Keratinocyte (primary cell): ENCODE data around the gene IL15RA. TPM values are rescaled to one million over a fixed set of nuclear protein-coding genes. Genes with fewer than 3 reads are reported as not detected.
A peak's percentile ranks its signal among the peaks of the same experiment; 100 is the strongest.

Experiments used
- DNase-seq: peaks from one replicate; pipeline ENCODE4 v3.0.0-alpha.2; 2011; ENCODE audit warnings: low read depth, missing footprints, low spot score
- FAIRE-seq: peaks from 2 replicates; lab custom pipeline; 2011; peaks lifted over from hg19 to GRCh38; lab: Jason Lieb, UNC
- H2AFZ ChIP-seq: 2 replicates; pipeline ENCODE4 v1.6.0; 2012; ENCODE audit warnings: low read length, control low read depth, inconsistent platforms; ENCODE audit not compliant: control insufficient read depth
- H3K27ac ChIP-seq: 2 replicates; pipeline ENCODE4 v1.5.1; 2011; ENCODE audit warnings: low read length; ENCODE audit not compliant: control insufficient read depth, insufficient read depth
- H3K27me3 ChIP-seq: 3 replicates; pipeline ENCODE4 v1.6.0; 2011; ENCODE audit warnings: low read length; ENCODE audit not compliant: control insufficient read depth, insufficient read depth; ENCODE audit errors: extremely low read depth
- H3K36me3 ChIP-seq, 2 experiments: 2 replicates in 1 of 2; 3 replicates in 1 of 2; pipeline ENCODE4 v1.5.1; 2011; ENCODE audit warnings: low read length in 2 of 2, mild to moderate bottlenecking in 1 of 2; ENCODE audit not compliant: control insufficient read depth in 2 of 2, insufficient read depth in 2 of 2; ENCODE audit errors: extremely low read depth in 1 of 2
- H3K4me1 ChIP-seq: 3 replicates; pipeline ENCODE4 v1.5.1; 2011; ENCODE audit warnings: low read length; ENCODE audit not compliant: control insufficient read depth, insufficient read depth; ENCODE audit errors: extremely low read depth
- H3K4me2 ChIP-seq: 3 replicates; pipeline ENCODE4 v1.6.0; 2011; ENCODE audit warnings: low read depth, low read length; ENCODE audit not compliant: control insufficient read depth, insufficient read depth; ENCODE audit errors: extremely low read depth
- H3K4me3 ChIP-seq, 3 experiments: fragments of 200-600 bp in 1 of 3; sonication (generic) in 1 of 3; 2 replicates in 2 of 3; 3 replicates in 1 of 3; pipeline ENCODE4 v1.5.1; 2011 to 2016; ENCODE audit warnings: low read length in 3 of 3, mild to moderate bottlenecking in 3 of 3, control low read depth in 2 of 3, inconsistent platforms in 1 of 3, low read depth in 1 of 3, mixed read lengths in 1 of 3, mixed run types in 1 of 3, moderate library complexity in 1 of 3; ENCODE audit not compliant: control insufficient read depth in 2 of 3, insufficient read depth in 2 of 3; ENCODE audit errors: extremely low read depth in 1 of 3
- H3K79me2 ChIP-seq: 2 replicates; pipeline ENCODE4 v1.6.0; 2012; ENCODE audit warnings: low read length; ENCODE audit not compliant: control insufficient read depth, insufficient read depth
- H3K9ac ChIP-seq: 3 replicates; pipeline ENCODE4 v1.6.0; 2011; ENCODE audit warnings: low read length; ENCODE audit not compliant: control insufficient read depth, insufficient read depth; ENCODE audit errors: extremely low read depth
- H3K9me1 ChIP-seq: 3 replicates; pipeline ENCODE4 v1.6.0; 2011; ENCODE audit warnings: low read length; ENCODE audit not compliant: control insufficient read depth, insufficient read depth; ENCODE audit errors: extremely low read depth
- H3K9me3 ChIP-seq: 2 replicates; pipeline ENCODE4 v1.5.1; 2012; ENCODE audit warnings: low read depth, low read length; ENCODE audit not compliant: control insufficient read depth
- H4K20me1 ChIP-seq: 3 replicates; pipeline ENCODE4 v1.6.0; 2011; ENCODE audit warnings: low read length; ENCODE audit not compliant: control insufficient read depth, insufficient read depth; ENCODE audit errors: extremely low read depth
- EZH2 ChIP-seq: IDR thresholded peaks from one replicate; pipeline ENCODE4 v1.6.1; 2012; ENCODE audit warnings: inconsistent platforms, mild to moderate bottlenecking, low read length, moderate library complexity
- dilution Hi-C: fragments of 300-500 bp; cut with MboI; formaldehyde crosslinking; loops from one replicate; pipeline ENCODE4 v1.7.0; 2020; ENCODE audit warnings: low sequenced_read_pairs; ENCODE audit not compliant: extremely low pct_ligation_motif_present
- polyA plus RNA-seq, 5 experiments: library from polyadenylated mRNA; depleted of rRNA in 3 of 5; stranded (reverse) in 3 of 5; stranded (forward) in 1 of 5; unstranded in 1 of 5; fragments of >200 nt; gene quantifications; 1 replicate in 1 of 5; 2 replicates in 3 of 5; 3 replicates in 1 of 5; pipeline versions ENCODE4 v1.2.1 to v1.2.3, GENCODE V29; 2011 to 2012; ENCODE audit warnings: missing spikeins in 2 of 5, low read depth in 1 of 5, low replicate concordance in 1 of 5
- TF ChIP-seq, protein P1 (sequence below), 3 experiments: IDR thresholded peaks in 1 of 3; conservative IDR thresholded peaks in 1 of 3; optimal IDR thresholded peaks in 1 of 3; 2 replicates in 2 of 3; 3 replicates in 1 of 3; pipeline versions ENCODE3 to v1.5.1; 2011; ENCODE audit warnings: low read length in 3 of 3, mild to moderate bottlenecking in 3 of 3, moderate library complexity in 2 of 3, control low read depth in 1 of 3, inconsistent platforms in 1 of 3; ENCODE audit not compliant: insufficient read depth in 2 of 3; ENCODE audit errors: extremely low read depth in 1 of 3

IL15RA gene
- polyA plus RNA-seq, 1 donor (not counting 4 experiments of a cell fraction or from before 2014, with no cell fraction given): 3.8 TPM

DNA sequence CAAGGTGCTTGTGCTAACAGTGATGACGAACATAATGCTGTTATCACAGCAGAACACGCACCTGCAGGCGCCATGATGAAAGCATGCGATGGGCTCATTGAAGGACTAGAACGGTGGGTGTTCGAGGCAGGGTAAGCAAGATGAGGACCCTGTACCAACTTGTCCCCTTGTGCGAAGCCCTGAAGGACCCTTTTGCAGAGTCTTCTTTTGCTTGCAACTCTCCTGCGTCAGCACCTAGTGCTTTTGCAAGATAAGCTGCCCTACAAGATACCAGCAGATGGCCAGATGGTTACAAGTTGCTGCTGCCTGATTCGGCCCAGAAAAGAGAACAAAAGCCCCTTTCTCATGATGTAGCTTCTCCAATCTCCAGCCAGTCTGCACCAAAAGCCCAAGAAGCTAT, 4.2 kb upstream of the IL15RA start:
- H3K9me3 ChIP-seq: no peaks in the 10 kb centered on the region
- dilution Hi-C loops: no loop called here
- no peak overlapping the region for H3K4me2 ChIP-seq
- no peaks in the 10 kb centered on the region for H3K36me3 ChIP-seq
- H3K9me1 ChIP-seq: no peaks in the 10 kb centered on the region
- H4K20me1 ChIP-seq: no peaks in the 10 kb centered on the region
- no peak overlapping the region for H3K4me3 ChIP-seq
- no peak overlapping the region for H3K9ac ChIP-seq
- H3K27ac ChIP-seq: no peak overlapping the region
- H3K4me1 ChIP-seq: no peaks in the 10 kb centered on the region
- FAIRE-seq: no peak
- no peak for TF ChIP-seq EZH2
- H2AFZ ChIP-seq: no peak overlapping the region
- no peak for DNase-seq
- H3K27me3 ChIP-seq: peaks cover 25% of the 10 kb centered on the region
- no peaks in the 10 kb centered on the region for H3K79me2 ChIP-seq

DNA sequence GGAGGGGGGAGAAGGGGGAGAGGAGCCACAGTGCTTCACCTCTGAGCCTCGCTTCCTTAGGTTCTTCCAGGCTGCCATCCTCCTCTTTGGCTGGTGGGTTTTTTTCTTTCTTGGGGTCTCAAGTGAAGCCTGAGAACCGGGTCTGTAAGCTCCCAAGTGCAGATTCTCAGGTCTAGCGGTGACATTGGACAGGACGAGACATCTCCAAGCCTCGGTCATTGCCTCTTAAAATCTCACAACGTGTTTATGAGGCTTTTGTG, 817 bp upstream of the IL15RA start:
- FAIRE-seq: no peak
- no peak overlapping the region for H2AFZ ChIP-seq

More for the DNA sequence above, 817 bp upstream of the IL15RA start:
- Histone ChIP-seq H3K36me3 (no peaks in the 10 kb centered on the region), H3K9me3 (no peaks in the 10 kb centered on the region), H3K79me2 (peaks cover 2% of the 10 kb centered on the region), H3K27me3 (peaks cover 20% of the 10 kb centered on the region), H3K4me2 (peak overlapping the region; percentile 93), H3K4me1 (peaks cover 4% of the 10 kb centered on the region), H3K9ac (no peak overlapping the region), H4K20me1 (no peaks in the 10 kb centered on the region), H3K27ac (no peak overlapping the region), H3K4me3 (peak overlapping the region in 2 of 3 experiments; percentile 81 to 86), H3K9me1 (no peaks in the 10 kb centered on the region)
- dilution Hi-C loops: no loop called here
- DNase-seq: no peak
- TF ChIP-seq EZH2: no peak
- TF ChIP-seq, protein P1, sequence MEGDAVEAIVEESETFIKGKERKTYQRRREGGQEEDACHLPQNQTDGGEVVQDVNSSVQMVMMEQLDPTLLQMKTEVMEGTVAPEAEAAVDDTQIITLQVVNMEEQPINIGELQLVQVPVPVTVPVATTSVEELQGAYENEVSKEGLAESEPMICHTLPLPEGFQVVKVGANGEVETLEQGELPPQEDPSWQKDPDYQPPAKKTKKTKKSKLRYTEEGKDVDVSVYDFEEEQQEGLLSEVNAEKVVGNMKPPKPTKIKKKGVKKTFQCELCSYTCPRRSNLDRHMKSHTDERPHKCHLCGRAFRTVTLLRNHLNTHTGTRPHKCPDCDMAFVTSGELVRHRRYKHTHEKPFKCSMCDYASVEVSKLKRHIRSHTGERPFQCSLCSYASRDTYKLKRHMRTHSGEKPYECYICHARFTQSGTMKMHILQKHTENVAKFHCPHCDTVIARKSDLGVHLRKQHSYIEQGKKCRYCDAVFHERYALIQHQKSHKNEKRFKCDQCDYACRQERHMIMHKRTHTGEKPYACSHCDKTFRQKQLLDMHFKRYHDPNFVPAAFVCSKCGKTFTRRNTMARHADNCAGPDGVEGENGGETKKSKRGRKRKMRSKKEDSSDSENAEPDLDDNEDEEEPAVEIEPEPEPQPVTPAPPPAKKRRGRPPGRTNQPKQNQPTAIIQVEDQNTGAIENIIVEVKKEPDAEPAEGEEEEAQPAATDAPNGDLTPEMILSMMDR (optimal IDR thresholded peaks at IDR 0.05 in 1 of 3, IDR thresholded peaks at IDR 0.05 in 1 of 3, conservative IDR thresholded peaks at IDR 0.05 in 1 of 3; ENCODE audit: extremely low read depth in 1 of 3, insufficient read depth in 2 of 3, low read length in 3 of 3): no peak
